Measurements from ENCODE around the gene TSPAN5. TPM values are rescaled to one million over a fixed set of nuclear protein-coding genes. Genes with fewer than 3 reads are reported as not detected.

Gene TSPAN5
- total RNA-seq, 2 donors from 2014 or later = 22.1 to 24.9 TPM

DNA sequence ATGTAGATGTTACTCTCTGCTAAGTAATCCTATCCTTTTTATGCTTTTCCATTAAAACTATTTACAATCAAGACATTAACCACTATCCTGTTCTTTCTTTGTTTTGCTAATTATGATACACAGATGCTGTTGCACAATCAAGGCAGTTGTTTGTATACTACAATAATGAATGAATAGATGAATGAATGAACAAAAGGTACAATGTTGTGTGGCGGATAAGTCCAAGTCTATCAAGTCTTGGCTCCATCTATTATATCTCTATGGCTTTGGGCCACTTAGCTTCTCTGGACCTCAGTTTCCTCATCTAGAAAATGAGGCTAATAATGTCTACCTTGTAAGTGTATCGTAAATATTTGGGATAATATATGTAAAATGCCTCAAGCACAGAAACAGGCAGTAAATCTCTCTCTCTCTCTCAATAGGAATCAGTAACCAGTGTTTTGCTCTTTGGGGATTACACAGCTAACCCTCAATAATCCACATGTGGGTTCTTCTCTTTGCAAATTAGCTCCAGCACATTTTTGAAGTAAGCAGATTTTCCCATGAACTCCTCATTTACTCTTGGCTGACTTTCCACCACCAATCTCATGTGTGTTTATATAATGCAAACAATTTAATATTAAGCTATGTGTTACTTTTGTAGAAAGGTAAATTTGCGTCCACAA lies 27.8 kb upstream of the TSPAN5 start:
- Mint-ChIP-seq H3K27ac (peak overlapping the region in 1 of 2 donors; percentile 22), H3K27me3 (peaks cover 0 to 10% of the 10 kb centered on the region in 2 donors), H3K4me1 (ENCODE audit: low read depth in 2 of 2) (peaks cover 0 to 13% of the 10 kb centered on the region in 2 donors), H3K4me3 (no peak overlapping the region), H3K9me3 (no peaks in the 10 kb centered on the region), H3K36me3 (no peaks in the 10 kb centered on the region)
- no peak for ATAC-seq
- no peak for DNase-seq (ENCODE audit: low spot score)

- no peak for DNase-seq (ENCODE audit: low spot score)
Measured at GRCh38 chr4:98685225-98686042, 27.0 kb upstream of the TSPAN5 start.

DNA sequence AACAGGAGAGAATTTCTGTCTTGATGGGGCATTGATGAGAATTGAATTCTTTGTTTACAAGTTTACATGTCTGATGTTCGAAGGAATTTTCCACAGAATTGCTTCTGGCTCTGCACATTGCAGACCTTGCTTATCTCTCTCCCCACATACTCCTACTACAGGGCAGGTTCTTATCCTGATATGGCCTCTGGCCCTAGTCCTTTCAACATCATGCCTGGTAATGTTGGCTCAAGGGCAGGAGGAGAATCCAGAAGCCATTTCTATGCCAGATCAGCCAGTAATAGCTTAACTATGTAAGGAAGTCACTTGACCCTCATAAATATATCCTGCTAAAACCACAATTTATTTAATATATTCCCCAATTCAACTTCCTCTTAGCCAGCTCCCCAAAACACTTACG lies 24.3 kb upstream of the TSPAN5 start:
- ATAC-seq (no peak), DNase-seq (ENCODE audit: low spot score) (no peak)
- H3K27me3 Mint-ChIP-seq = peaks cover 0 to 6% of the 10 kb centered on the region in 2 donors
- H3K36me3 Mint-ChIP-seq = no peaks in the 10 kb centered on the region
- H3K4me1 Mint-ChIP-seq (ENCODE audit: low read depth in 2 of 2) = no peaks in the 10 kb centered on the region
- no peak overlapping the region for H3K27ac Mint-ChIP-seq
- no peak overlapping the region for H3K4me3 Mint-ChIP-seq
- no peaks in the 10 kb centered on the region for H3K9me3 Mint-ChIP-seq

More at GRCh38 chr4:98685225-98686042, 27.0 kb upstream of the TSPAN5 start:
- Mint-ChIP-seq H3K36me3 (no peaks in the 10 kb centered on the region), H3K27me3 (peaks cover 0 to 8% of the 10 kb centered on the region in 2 donors), H3K27ac (no peak overlapping the region), H3K4me3 (no peak overlapping the region), H3K9me3 (no peaks in the 10 kb centered on the region), H3K4me1 (ENCODE audit: low read depth in 2 of 2) (peaks cover 0 to 13% of the 10 kb centered on the region in 2 donors)
- ATAC-seq = no peak

GRCh38 chr4:98680806-98681205 lies 22.4 kb upstream of the TSPAN5 start:
- DNase-seq (ENCODE audit: low spot score) (no peak), ATAC-seq (no peak)
- H3K27me3 Mint-ChIP-seq = peaks cover 0 to 6% of the 10 kb centered on the region in 2 donors
- H3K36me3 Mint-ChIP-seq = no peaks in the 10 kb centered on the region
- no peaks in the 10 kb centered on the region for H3K9me3 Mint-ChIP-seq
- H3K4me3 Mint-ChIP-seq = no peak overlapping the region
- H3K27ac Mint-ChIP-seq = no peak overlapping the region
- H3K4me1 Mint-ChIP-seq (ENCODE audit: low read depth in 2 of 2) = no peaks in the 10 kb centered on the region

GRCh38 chr4:98679738-98680137 lies 21.3 kb upstream of the TSPAN5 start:
- DNase-seq (ENCODE audit: low spot score) = no peak
- H3K36me3 Mint-ChIP-seq = peaks cover 1% of the 10 kb centered on the region
- no peak overlapping the region for H3K27ac Mint-ChIP-seq
- peaks cover 2 to 6% of the 10 kb centered on the region in 2 donors for H3K27me3 Mint-ChIP-seq
- H3K4me3 Mint-ChIP-seq = no peak overlapping the region
- peaks cover 0 to under 1% of the 10 kb centered on the region in 2 donors for H3K4me1 Mint-ChIP-seq (ENCODE audit: low read depth in 2 of 2)
- no peak for ATAC-seq
- no peaks in the 10 kb centered on the region for H3K9me3 Mint-ChIP-seq

- Mint-ChIP-seq H3K9me3 (no peaks in the 10 kb centered on the region), H3K27ac (no peak overlapping the region), H3K4me3 (no peak overlapping the region), H3K4me1 (ENCODE audit: low read depth in 2 of 2) (peaks cover 0 to 8% of the 10 kb centered on the region in 2 donors), H3K36me3 (peaks cover 7% of the 10 kb centered on the region), H3K27me3 (peaks cover 11 to 14% of the 10 kb centered on the region in 2 donors)
- ATAC-seq (no peak), DNase-seq (ENCODE audit: low spot score) (no peak)
Measured at GRCh38 chr4:98677799-98678198, 19.4 kb upstream of the TSPAN5 start.

GRCh38 chr4:98674404-98675173 lies 16.2 kb upstream of the TSPAN5 start:
- H3K4me1 Mint-ChIP-seq (ENCODE audit: low read depth in 2 of 2) = peaks cover 0 to 8% of the 10 kb centered on the region in 2 donors
- H3K27me3 Mint-ChIP-seq = peaks cover 17 to 25% of the 10 kb centered on the region in 2 donors
- no peak for DNase-seq (ENCODE audit: low spot score)
- no peak for ATAC-seq
- H3K4me3 Mint-ChIP-seq = no peak overlapping the region
- no peaks in the 10 kb centered on the region for H3K9me3 Mint-ChIP-seq
- H3K27ac Mint-ChIP-seq = no peak overlapping the region
- peaks cover 7% of the 10 kb centered on the region for H3K36me3 Mint-ChIP-seq

- no peak for ATAC-seq
- H3K9me3 Mint-ChIP-seq = no peaks in the 10 kb centered on the region
- peaks cover 17 to 25% of the 10 kb centered on the region in 2 donors for H3K27me3 Mint-ChIP-seq
- H3K4me1 Mint-ChIP-seq (ENCODE audit: low read depth in 2 of 2) = peaks cover 0 to 8% of the 10 kb centered on the region in 2 donors
- DNase-seq (ENCODE audit: low spot score) = no peak
- no peak overlapping the region for H3K4me3 Mint-ChIP-seq
- H3K36me3 Mint-ChIP-seq = peaks cover 7% of the 10 kb centered on the region
- no peak overlapping the region for H3K27ac Mint-ChIP-seq
Measured at GRCh38 chr4:98673978-98674377, 15.6 kb upstream of the TSPAN5 start.

GRCh38 chr4:98673288-98673644 lies 14.9 kb upstream of the TSPAN5 start:
- DNase-seq (ENCODE audit: low spot score) (no peak), ATAC-seq (no peak)
- Mint-ChIP-seq H3K27me3 (peaks cover 17 to 25% of the 10 kb centered on the region in 2 donors), H3K36me3 (peaks cover 7% of the 10 kb centered on the region), H3K4me3 (no peak overlapping the region), H3K27ac (no peak overlapping the region), H3K4me1 (ENCODE audit: low read depth in 2 of 2) (peaks cover 0 to 8% of the 10 kb centered on the region in 2 donors), H3K9me3 (no peaks in the 10 kb centered on the region)

GRCh38 chr4:98672583-98673287 lies 14.3 kb upstream of the TSPAN5 start:
- peaks cover 7% of the 10 kb centered on the region for H3K36me3 Mint-ChIP-seq
- no peak overlapping the region for H3K27ac Mint-ChIP-seq
- ATAC-seq (no peak), DNase-seq (ENCODE audit: low spot score) (no peak)
- H3K9me3 Mint-ChIP-seq = no peaks in the 10 kb centered on the region
- no peak overlapping the region for H3K4me3 Mint-ChIP-seq
- H3K27me3 Mint-ChIP-seq = peaks cover 17 to 24% of the 10 kb centered on the region in 2 donors
- peaks cover 0 to 8% of the 10 kb centered on the region in 2 donors for H3K4me1 Mint-ChIP-seq (ENCODE audit: low read depth in 2 of 2)

DNA sequence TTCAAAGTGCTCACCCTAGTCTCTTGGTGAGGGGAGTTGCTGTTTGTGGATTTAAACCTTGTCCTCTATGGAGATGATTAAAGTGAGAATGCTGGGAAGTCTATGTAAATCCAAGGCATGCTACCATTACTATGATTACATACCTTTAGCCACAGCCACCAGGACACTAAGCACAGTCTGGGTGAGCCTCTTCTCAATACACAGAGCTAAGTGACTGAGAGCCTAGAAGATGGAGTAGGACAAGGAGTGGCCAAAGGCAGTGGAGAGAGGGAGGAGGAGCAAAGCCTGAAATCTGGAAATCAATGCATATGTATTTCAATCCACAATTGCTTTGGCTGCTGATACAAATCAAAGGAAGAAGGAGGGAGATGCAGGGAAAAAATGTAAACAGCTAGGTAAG lies 12.7 kb upstream of the TSPAN5 start:
- Mint-ChIP-seq H3K27ac (no peak overlapping the region), H3K27me3 (peaks cover 17 to 19% of the 10 kb centered on the region in 2 donors), H3K36me3 (peaks cover 7% of the 10 kb centered on the region), H3K4me1 (ENCODE audit: low read depth in 2 of 2) (peaks cover 0 to 8% of the 10 kb centered on the region in 2 donors), H3K4me3 (no peak overlapping the region), H3K9me3 (no peaks in the 10 kb centered on the region)
- ATAC-seq = no peak
- no peak for DNase-seq (ENCODE audit: low spot score)

DNA sequence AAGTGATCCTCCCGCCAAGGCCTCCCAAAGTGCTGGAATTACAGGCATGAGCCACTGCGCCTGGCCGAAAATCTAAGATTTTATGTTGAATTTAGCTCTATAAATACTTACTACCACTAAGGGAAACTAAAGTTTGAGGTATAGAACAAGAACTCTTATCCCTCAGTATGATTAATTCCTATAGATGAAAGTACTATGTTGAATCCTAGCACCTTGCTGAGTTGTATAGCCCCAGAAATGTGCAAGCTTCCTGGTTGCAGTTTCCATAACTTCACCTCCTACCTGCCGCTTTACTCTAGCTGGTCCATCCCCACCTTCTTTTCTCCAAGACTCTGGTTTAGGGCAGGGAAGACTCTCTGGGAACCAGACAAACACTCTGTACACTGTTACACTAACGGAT lies 11.8 kb upstream of the TSPAN5 start:
- H3K4me3 Mint-ChIP-seq = no peak overlapping the region
- H3K27me3 Mint-ChIP-seq = peaks cover 17 to 19% of the 10 kb centered on the region in 2 donors
- H3K27ac Mint-ChIP-seq = peak overlapping the region in 1 of 2 donors; percentile 29
- H3K9me3 Mint-ChIP-seq = no peaks in the 10 kb centered on the region
- peaks cover 7% of the 10 kb centered on the region for H3K36me3 Mint-ChIP-seq
- H3K4me1 Mint-ChIP-seq (ENCODE audit: low read depth in 2 of 2) = peaks cover 0 to 8% of the 10 kb centered on the region in 2 donors
- peak in 1 of 2 donors; percentile 11 for ATAC-seq
- DNase-seq (ENCODE audit: low spot score) = no peak

GRCh38 chr4:98669577-98669976 lies 11.2 kb upstream of the TSPAN5 start:
- Mint-ChIP-seq H3K9me3 (no peaks in the 10 kb centered on the region), H3K27me3 (peaks cover 14 to 17% of the 10 kb centered on the region in 2 donors), H3K4me1 (ENCODE audit: low read depth in 2 of 2) (peaks cover 0 to 5% of the 10 kb centered on the region in 2 donors), H3K36me3 (peaks cover 5% of the 10 kb centered on the region), H3K27ac (no peak overlapping the region), H3K4me3 (no peak overlapping the region)
- DNase-seq (ENCODE audit: low spot score) (no peak), ATAC-seq (no peak)
